Hematopoietic multipotent progenitor cell (in vitro differentiated cells): ENCODE data around the gene COPE. TPM values are rescaled to one million over a fixed set of nuclear protein-coding genes. Genes with fewer than 3 reads are reported as not detected.

Experiments used
- DNase-seq, 3 donors: peaks; one replicate each; pipeline ENCODE4 v3.0.0-alpha.2; 2011 to 2015; ENCODE audit warnings: low read depth in 2 of 3, low spot score in 2 of 3
- total RNA-seq: library from RNA; depleted of rRNA; stranded (reverse); fragments of >200 nt; gene quantifications from one replicate; pipeline ENCODE4 v1.2.3, GENCODE V29; 2012

COPE gene
- total RNA-seq, 1 donor: 355 TPM

DNA sequence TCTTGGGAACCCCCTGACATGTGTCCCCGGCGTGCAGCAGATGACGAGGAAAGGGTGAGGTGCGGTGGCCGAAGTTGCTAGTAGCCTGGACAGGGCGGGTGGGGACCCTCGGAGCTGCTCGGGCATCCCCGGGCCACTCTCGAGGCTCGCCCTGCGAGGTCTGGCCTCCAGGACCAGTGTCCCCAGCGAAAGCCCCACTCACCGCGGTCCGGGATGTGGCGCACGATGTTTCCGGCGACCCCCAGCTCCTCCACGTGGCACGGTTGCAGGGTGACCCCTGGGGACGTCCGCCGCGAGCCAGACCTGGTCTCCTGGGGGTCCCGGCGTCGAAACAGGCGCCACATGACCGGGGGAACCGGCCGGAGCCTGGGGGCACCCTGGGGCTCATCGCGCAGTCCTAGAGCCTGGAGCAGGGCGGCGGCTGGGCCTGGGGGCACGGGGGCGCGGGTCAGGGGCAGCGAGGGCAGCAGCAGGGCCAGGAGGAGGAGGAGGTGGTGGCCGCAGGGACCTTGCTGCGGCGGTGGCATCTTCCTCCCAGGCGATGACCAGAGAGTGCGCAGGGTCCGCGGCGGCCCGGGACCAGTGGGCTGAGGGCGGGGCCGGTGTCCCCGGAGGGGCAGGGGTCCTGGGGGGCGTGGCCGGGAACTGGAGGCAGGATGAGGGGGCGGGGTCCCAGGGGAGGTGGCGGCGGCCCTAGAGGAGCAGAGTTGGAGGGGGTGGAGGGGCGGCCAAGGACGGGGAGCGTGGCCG, 49.2 kb downstream of the COPE start:
- no peak for DNase-seq

DNA sequence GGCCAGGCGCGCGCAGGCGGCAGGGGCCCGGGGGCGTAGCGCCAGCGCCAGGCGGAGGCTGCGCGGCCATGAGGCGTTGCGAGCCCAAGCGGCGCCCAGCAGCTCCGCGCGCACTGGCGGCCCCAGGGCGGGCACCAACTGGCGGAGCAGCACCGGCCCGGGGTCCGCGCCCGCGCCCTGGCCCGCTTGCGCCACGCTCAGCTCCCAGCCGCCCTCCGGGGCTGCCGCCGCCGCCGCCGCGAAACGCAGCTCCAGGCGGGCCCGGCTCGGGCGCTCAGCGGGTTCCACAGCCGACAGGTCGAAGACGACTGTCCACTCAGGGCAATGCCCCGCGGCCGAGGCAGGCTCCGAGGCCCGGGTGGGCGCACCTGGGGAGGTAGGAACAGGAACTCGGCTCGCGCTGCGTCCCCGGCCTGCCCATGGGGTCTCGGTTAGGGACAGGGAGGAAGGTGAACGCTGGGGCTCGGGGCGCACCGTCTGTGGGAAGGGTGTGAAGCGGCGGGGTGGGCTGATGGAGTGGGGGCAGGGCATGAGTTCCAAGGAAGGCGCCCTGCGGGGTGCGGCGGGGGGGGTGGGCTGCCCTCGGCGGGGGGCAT, 50.1 kb downstream of the COPE start:
- peak in 1 of 3 donors; percentile 12 for DNase-seq

DNA sequence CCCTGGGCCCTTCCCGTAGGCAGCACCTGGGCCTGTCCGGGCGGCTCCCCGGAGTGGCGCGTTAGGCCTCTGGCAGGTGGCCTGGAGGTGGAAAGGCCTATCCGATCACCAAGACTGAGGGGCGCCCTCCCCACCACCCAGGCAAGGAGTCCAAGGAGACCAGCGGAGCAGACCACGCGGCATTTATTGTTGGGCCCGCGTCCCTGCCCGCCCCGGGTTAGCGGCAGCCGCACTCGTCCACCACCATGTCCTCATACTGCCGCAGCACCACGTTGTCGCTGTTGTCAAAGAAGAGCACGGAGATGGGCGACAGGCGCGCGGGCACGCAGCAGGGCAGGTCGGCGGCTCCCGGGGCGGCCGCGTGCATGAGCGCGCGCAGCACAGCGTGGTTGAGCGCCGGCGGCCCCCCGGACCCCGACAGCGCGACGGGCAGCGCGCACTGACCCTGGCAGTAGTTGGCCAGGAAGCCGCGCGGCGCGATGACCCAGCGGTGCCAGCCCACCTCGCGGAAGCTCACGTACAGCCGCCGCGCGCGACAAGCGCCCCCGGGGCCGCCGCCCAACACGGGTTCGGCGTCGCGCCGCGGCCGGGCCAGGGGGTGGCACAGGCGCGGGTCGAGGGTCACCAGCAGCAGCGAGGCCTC, 50.7 kb downstream of the COPE start:
- peak in 1 of 3 donors; percentile 28 for DNase-seq

DNA sequence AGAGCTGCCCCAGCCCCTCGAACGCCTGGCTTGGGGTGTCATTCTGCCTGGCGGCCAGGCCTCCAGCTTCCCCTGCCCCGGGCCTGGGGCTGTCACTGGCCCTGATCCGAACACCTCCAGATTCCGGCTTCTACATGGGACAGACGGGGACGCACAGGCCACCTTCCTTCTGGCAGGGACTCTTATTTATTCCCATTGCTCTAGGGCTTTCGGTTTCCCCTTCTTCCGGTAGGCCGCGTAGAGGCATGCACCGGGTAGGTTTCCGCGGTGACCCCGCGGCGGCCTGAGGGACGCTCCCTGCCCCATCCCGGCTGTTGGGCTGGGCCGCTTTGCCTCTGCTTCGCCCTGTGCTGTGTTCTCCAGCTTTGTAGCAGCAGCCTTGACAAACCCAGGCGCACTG, 51.4 kb downstream of the COPE start:
- no peak for DNase-seq

DNA sequence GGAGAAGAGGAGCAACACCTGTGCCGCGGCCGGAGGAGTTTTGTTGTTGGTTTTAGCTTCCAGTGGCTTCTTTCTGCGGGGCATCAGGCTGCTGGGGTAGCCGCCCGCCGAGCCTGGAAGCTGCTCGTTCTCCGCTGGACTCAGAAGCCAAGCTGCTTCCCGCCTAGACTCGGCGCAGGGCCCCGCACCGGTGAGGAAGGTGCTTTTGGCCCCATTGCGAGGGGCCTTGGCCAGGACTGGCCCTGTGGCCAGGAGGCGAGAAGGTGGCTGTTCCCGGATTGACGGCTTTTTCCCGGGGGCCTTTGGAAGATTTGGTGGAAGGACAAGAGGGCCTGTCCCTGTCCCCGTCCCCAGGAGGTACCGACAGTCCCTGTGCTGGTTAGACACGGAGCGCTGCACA, 52.0 kb downstream of the COPE start:
- no peak for DNase-seq

DNA sequence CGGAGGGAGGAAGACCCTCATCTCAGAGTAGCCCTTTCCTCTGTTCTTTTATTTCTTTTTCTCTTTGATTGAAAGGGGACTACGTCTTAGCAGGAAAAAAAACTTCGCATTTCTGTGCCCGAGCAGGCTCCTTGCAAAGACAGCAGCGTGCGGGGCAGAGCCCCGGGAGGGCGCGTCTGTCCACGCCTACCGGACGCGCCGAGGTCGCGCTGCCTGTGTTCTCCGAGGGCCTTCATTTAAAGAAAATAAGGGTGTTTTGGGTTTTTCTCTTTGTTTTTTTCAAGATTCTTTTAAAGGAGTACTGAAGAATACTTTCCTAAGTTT, 52.4 kb downstream of the COPE start:
- no peak for DNase-seq

DNA sequence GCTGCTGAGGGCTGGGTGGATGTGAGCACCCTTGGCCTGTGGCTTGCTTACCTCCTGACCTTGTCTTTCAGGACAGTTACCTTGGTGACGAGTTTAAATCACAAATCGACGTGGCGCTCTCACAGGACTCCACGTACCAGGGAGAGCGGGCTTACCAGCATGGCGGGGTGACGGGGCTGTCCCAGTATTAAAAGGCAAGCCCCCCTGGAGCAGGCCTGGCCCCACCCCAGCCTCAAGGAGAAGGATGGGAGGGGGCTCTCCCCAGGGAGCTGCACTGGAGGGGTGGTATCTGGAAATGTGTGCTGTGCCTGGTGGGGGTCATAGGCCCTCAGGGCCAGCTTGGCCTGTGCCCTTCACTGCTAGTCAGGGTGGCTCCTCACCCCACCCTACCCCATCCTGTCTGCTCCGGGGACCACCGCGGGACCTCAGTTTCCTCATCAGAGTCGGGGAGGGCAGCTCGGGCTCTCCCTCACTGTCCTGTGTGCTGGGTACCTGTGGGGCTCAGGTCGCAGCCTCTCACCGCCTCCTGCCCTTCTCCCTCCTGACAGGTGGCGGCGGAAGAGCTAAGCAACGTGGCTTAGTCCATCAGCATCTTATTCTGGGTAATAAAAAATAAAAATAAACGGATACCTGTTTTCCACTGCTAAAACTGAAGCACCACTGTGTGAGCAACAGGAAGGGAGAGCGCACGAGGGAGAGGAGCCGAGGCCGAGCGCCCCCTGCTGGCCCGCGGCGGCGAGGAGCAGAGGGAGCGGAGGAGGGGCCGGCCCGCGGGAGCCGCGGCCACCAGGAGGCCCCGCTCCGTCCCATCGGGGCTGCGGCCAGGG, 53.0 kb downstream of the COPE start:
- peak; percentile 46 to 62 (median 56) for DNase-seq

DNA sequence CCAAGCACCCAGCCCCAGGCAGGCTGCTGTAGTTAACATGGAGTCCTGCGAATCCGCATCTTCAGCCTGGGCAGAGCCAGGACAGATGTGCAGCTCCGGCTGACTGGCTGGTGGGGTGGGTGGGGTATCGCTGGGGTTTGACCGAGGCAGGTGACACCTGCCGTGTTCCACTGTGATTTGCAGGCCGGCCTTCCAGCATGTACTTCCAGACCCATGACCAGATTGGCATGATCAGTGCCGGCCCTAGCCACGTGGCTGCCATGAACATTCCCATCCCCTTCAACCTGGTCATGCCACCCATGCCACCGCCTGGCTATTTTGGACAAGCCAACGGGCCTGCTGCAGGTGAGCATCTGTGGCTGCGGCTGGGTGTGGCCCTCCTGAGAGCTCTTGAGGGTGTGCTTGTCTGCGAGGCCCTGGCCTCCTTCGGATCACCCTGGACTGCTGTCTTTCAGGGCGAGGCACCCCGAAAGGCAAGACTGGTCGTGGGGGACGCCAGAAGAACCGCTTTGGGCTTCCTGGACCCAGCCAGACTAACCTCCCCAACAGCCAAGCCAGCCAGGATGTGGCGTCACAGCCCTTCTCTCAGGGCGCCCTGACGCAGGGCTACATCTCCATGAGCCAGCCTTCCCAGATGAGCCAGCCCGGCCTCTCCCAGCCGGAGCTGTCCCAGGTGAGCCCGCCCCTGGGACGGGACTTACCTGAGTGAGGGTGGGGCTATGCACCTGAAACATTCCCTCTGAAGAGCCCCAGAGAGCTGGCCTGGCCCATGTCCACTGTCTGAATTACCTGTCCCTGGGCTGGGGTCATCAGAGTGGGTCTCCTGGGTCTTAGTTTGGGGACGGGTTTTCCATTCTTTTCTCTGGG, 53.8 kb downstream of the COPE start:
- DNase-seq: no peak

DNA sequence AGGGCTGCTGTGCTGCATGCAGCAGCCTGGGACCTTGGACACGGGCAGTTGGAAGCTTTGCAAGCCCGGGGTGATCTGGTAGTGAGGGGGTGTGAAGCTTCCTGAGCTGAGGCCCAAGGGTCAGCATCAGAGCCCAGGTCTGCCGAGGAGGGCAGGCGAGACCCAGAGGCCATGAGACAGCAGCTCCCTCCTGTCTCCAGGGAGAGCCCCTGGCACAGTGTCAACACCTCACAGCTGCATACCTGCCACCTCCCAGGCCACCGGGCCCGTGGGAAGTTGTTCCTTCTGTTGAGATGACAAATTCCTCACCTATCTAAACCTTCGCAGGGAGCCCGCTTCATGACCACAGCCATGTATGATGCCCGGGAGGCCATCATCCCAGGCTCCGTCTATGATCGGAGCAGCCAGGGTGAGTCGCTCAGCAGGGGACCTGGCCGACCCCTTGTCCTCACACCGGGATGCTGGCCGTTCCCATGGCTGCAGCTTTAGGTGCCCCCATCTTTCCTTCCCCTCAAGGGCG, 55.3 kb downstream of the COPE start:
- no peak for DNase-seq

DNA sequence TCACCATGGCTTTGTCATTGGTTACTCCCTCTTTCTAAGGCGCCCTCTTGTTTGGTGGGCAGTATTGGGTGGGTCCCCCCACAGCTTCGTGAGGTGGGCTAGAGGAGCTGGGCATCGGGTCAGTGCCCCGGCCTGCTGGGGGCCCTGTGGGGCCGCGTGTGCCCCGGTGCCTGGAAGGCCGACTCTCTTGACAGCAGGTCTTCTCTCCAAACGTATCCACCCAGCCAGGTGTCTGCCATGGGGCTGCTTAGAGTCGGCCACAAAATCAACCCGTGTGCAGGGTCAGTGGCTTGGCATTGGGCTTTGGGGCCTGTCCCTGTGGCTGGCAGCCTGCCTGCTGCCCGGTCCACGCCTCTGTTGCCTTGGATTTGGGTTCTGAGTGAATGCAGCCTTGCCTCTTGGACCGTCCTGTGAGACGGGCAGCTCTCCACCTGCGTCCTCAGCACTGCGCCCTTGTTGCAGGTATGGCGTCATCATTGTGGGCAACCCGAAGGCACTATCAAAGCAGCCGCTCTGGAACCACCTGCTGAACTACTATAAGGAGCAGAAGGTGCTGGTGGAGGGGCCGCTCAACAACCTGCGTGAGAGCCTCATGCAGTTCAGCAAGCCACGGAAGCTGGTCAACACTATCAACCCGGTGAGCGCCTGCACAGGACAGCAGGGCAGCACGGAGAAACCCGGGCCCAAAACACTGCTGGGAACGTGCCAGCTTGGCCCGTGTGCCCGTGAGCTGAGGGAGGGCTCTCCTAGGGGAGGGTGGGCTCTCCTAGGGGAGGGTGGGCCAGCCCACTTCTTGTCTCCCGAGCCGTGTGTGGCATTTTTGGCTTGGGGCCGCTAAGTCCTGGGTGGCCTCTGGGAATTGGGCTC, 56.0 kb downstream of the COPE start:
- no peak for DNase-seq

DNA sequence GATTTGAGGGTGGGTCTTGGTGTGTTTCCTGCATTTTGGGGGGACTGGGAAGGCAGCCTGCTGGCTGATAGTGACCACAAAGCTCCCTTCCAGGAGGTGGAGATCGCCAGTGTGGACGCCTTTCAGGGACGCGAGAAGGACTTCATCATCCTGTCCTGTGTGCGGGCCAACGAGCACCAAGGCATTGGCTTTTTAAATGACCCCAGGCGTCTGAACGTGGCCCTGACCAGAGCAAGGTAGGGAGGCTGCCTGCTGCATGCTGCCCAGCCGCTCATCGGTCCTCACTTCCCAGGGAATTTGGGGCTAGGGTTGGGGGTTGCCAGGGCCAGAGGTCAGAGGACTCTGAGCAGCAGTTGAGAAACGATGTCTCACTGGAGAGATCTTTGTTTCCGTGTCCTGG, 57.3 kb downstream of the COPE start:
- no peak for DNase-seq

DNA sequence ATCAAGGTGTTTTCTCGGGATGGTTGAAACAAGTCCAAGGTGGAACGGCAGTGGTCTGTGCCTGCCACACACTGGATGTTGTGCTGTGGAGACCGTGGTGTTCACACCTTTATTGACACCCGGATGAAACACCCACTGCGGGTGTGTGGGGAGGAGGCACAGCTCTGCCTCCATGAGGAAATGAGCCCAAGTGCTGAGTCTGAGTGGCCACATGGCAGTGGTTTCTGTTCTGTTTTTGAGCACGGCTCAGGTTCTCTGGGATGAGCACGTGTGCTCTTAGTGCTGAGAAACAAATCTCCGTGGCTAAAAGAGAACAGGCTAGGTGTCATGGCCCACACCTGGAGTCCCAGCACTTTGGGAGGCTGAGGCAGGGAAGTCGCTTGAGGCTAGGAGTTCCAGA, 58.0 kb downstream of the COPE start:
- no peak for DNase-seq

DNA sequence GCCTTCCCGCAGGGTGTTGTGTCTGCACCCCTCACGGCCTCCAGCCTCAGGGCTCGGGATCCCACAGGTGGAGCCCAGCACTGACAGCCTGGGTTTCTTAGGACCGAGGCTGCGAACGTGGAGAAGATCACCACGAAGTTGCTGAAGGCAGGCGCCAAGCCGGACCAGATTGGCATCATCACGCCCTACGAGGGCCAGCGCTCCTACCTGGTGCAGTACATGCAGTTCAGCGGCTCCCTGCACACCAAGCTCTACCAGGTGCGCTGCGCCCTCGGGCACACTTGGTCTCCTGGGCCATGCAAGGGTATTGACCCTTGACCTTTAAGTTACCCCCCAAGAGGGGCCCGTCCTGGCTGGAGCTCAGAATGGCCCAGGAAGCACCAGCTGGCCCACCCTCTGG, 58.5 kb downstream of the COPE start:
- no peak for DNase-seq

DNA sequence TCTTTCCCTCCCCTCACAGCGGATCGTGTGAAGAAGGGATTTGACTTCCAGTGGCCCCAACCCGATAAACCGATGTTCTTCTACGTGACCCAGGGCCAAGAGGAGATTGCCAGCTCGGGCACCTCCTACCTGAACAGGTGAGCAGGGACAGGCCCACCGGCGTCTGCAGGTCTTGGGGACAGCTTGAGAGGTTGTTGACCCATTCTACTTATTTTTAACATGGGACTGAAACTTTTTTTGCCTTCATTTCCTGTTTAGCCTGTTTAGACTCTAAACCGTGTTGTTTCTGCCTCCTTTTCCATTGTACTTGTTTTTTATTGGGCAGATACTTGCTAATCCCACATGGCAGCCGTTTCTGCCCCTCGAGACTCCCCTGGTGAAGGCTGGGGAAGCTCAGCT, 58.9 kb downstream of the COPE start:
- DNase-seq: no peak

DNA sequence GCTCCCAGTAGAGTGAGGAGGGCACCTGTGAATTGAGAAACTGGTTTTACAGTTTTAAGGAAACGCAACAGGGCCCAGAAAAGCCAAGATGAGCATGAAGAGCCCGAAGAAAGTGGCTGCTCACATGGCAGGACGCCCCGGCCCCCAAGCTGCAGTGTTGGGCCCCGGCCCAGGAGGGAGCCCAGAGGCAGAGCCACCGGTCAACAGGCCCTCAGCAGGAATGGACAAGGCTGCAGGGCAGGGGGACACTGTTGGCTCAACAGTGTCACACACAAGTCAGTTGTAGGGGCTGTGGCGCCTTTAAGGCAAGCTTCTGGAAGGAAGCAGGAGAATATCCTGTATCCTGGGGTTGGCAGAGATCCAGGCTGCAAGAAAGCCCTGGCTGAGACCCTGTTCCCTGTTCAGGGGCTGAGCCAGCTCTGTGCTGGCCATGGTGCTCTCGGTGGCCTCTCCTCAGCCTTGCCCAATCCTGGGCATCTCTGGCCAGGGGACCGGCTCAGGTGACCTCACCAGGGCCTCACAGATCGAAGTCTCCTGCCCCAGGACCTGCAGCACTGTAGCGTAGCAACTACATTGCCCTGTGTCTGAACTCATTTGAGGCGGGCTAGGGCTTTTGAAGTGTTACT, 59.4 kb downstream of the COPE start:
- no peak for DNase-seq

DNA sequence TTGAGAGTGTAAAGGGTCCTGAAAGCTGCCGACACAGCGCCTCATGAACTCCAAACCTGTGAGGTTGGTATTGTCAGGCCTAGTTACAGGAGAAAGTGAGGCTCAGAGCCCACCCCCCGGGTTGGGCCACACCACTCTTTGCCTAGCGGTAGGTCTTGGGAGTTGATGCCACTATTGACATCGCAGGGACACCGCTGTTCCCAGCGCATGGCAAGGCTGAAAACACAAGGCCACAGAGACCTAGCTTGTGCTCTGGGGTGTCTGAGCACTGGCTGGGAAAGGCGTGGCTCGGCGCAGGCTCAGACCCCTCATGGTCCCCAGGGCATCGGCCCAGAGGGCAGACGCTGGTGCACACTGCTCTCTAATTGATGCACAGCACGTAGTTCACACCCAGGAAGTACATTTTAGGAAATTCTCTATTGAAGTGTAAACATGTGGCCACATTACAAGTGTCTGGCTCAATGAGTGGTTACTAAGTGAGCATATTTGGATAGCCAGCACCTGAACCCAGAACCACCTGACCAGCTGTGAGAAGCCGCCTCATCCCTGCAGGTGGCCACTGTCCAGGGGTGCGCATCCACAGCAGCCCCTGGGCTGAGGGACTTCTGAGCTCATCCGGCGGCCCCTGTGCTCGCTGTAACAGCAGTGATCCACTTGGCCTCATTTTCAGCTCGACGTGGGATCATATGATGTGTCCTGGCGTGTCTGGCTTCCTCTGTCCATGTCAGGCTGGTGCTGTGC, 60.1 kb downstream of the COPE start:
- DNase-seq: no peak

DNA sequence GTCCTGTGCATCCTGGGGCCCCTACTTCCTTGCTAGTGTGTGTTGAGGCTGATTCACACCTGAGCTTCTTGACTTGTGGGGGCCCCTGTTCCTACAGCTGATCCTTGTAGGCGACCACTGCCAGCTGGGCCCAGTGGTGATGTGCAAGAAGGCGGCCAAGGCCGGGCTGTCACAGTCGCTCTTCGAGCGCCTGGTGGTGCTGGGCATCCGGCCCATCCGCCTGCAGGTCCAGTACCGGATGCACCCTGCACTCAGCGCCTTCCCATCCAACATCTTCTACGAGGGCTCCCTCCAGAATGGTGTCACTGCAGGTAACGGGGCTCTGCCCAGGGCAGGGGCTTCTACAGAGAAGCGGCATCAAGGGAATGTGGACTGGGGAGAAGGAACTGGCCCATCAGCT, 62.0 kb downstream of the COPE start:
- no peak for DNase-seq
